GM23338 (cell line): ENCODE results near the gene UBXN4. TPM values are rescaled to one million over a fixed set of nuclear protein-coding genes. Genes with fewer than 3 reads are reported as not detected.

Experiments
- ATAC-seq: fragments of 200-7000 bp; cut with Tn5 transposase; 3 replicates; pipeline ENCODE4 v1.9.1; 2020
- DNase-seq: peaks from one replicate; pipeline ENCODE4 v3.0.0-alpha.2; 2015; ENCODE audit warnings: low spot score
- H2AFZ ChIP-seq: fragments of 200-600 bp; sonication (generic); 2 replicates; pipeline ENCODE4 v1.8.0; 2016; ENCODE audit warnings: antibody characterized with exemption, mild to moderate bottlenecking, moderate library complexity
- H3F3A ChIP-seq: fragments of 200-600 bp; sonication (generic); replicated peaks from 2 replicates; pipeline ENCODE4 v1.8.0; 2017; ENCODE audit warnings: antibody characterized with exemption, mixed run types, low read depth
- H3K27ac ChIP-seq: fragments of 200-600 bp; sonication (generic); 2 replicates; pipeline ENCODE4 v1.6.1; 2016; ENCODE audit warnings: low read depth
- H3K27me3 ChIP-seq: fragments of 200-600 bp; sonication (generic); 2 replicates; pipeline ENCODE4 v1.8.0; 2016; ENCODE audit warnings: mild to moderate bottlenecking, mixed run types, moderate library complexity; ENCODE audit not compliant: insufficient read depth
- H3K36me3 ChIP-seq: fragments of 200-600 bp; sonication (generic); 2 replicates; pipeline ENCODE4 v1.8.0; 2016; ENCODE audit warnings: mild to moderate bottlenecking; ENCODE audit not compliant: insufficient read depth
- H3K4me1 ChIP-seq: fragments of 200-600 bp; sonication (generic); 2 replicates; pipeline ENCODE4 v1.8.0; 2016; ENCODE audit warnings: mild to moderate bottlenecking, moderate library complexity; ENCODE audit not compliant: insufficient read depth
- H3K4me2 ChIP-seq: fragments of 200-600 bp; sonication (generic); 2 replicates; pipeline ENCODE4 v1.7.1; 2017; ENCODE audit warnings: mixed run types
- H3K4me3 ChIP-seq: fragments of 200-600 bp; sonication (generic); 2 replicates; pipeline ENCODE4 v1.6.1; 2016; ENCODE audit warnings: mixed run types
- H3K79me2 ChIP-seq: fragments of 200-600 bp; sonication (generic); replicated peaks from 2 replicates; pipeline ENCODE4 v1.8.0; 2017; ENCODE audit warnings: mild to moderate bottlenecking; ENCODE audit not compliant: insufficient read depth
- H3K9me2 ChIP-seq: fragments of 200-600 bp; sonication (generic); 2 replicates; pipeline ENCODE4 v1.8.0; 2017; ENCODE audit not compliant: insufficient read depth
- H4K20me1 ChIP-seq: fragments of 200-600 bp; sonication (generic); replicated peaks from 2 replicates; pipeline ENCODE4 v1.8.0; 2017; ENCODE audit warnings: mild to moderate bottlenecking; ENCODE audit not compliant: insufficient read depth
- H3K27ac Mint-ChIP-seq: 2 replicates; pipeline ENCODE4 v1.8.0; 2020; ENCODE audit warnings: inconsistent platforms, mild to moderate bottlenecking, moderate library complexity, mixed read lengths
- H3K27me3 Mint-ChIP-seq: 3 replicates; pipeline ENCODE4 v1.8.0; 2022; ENCODE audit warnings: low read depth, mild to moderate bottlenecking, moderate library complexity, mixed read lengths, inconsistent platforms; ENCODE audit not compliant: insufficient read depth, poor library complexity
- H3K36me3 Mint-ChIP-seq: 3 replicates; pipeline ENCODE4 v1.8.0; 2021; ENCODE audit warnings: low read depth, mild to moderate bottlenecking, inconsistent platforms, moderate library complexity, mixed read lengths
- H3K4me1 Mint-ChIP-seq: 3 replicates; pipeline ENCODE4 v1.8.0; 2020; ENCODE audit warnings: mild to moderate bottlenecking, inconsistent platforms, mixed read lengths
- H3K4me3 Mint-ChIP-seq: 3 replicates; pipeline ENCODE4 v1.8.0; 2021; ENCODE audit warnings: moderate library complexity, mild to moderate bottlenecking, inconsistent platforms, mixed read lengths
- H3K9me3 Mint-ChIP-seq: 3 replicates; pipeline ENCODE4 v1.8.0; 2020; ENCODE audit warnings: moderate library complexity, mild to moderate bottlenecking, inconsistent platforms, mixed read lengths
- CREB1 ChIP-seq: fragments of 250-450 bp; sonication (Bioruptor Pico); IDR thresholded peaks from 2 replicates; pipeline ENCODE4 v1.5.0; 2020; ENCODE audit warnings: low read depth, mild to moderate bottlenecking, moderate library complexity
- CTCF ChIP-seq, 2 experiments: fragments of 200-600 bp in 1 of 2; sonication (generic) in 1 of 2; conservative IDR thresholded peaks; 2 replicates each; pipeline versions ENCODE4 v1.5.1 to v1.6.1; 2016 to 2017; ENCODE audit warnings: antibody characterized with exemption in 2 of 2, low read depth in 2 of 2, mild to moderate bottlenecking in 2 of 2, moderate library complexity in 1 of 2
- EZH2phosphoT487 ChIP-seq: fragments of 200-600 bp; sonication (generic); IDR thresholded peaks from one replicate; pipeline ENCODE4 v1.8.1; 2018; ENCODE audit warnings: antibody characterized with exemption; ENCODE audit not compliant: unreplicated experiment
- ZNF462 ChIP-seq: fragments of 250-450 bp; sonication (Bioruptor Pico); IDR thresholded peaks from 2 replicates; pipeline ENCODE4 v1.5.0; 2020; ENCODE audit warnings: mild to moderate bottlenecking, moderate library complexity
- polyA plus RNA-seq: library from polyadenylated mRNA; unstranded; fragments of >200 nt; fragmentation: Nextera tagmentation; extraction: Ambion mirVana; gene quantifications from 2 replicates; pipeline ENCODE4 v1.2.1, GENCODE V29; 2016
- total RNA-seq: library from RNA; depleted of rRNA; stranded (reverse); fragments of >200 nt; shearing (Covaris generic); gene quantifications from 2 replicates; pipeline ENCODE4 v1.2.3, GENCODE V29; 2014

The UBXN4 gene
- total and polyA plus RNA-seq, 2 experiments from 2014 or later: 57.6 to 226 TPM

GRCh38 chr2:135796606-135797005 is 55.0 kb downstream of the UBXN4 start:
- Histone ChIP-seq H3K4me2 (no peak overlapping the region), H3K4me1 (no peaks in the 10 kb centered on the region), H2AFZ (no peak overlapping the region), H3K27me3 (no peaks in the 10 kb centered on the region), H3K27ac (no peak overlapping the region), H3K36me3 (no peaks in the 10 kb centered on the region), H3K9me2 (no peaks in the 10 kb centered on the region), H3K4me3 (no peak overlapping the region), H3F3A (no peaks in the 10 kb centered on the region), H4K20me1 (no peaks in the 10 kb centered on the region), H3K79me2 (no peaks in the 10 kb centered on the region)
- no peak overlapping the region for H3K27ac Mint-ChIP-seq
- no peak for TF ChIP-seq EZH2phosphoT487
- H3K36me3 Mint-ChIP-seq: peaks cover 14% of the 10 kb centered on the region
- peaks cover 3% of the 10 kb centered on the region for H3K27me3 Mint-ChIP-seq
- DNase-seq: no peak
- H3K4me1 Mint-ChIP-seq: 0 out of 3 replicates have a peak, but pooled peaks cover 5% of the 10 kb centered on the region
- H3K4me3 Mint-ChIP-seq: no peak overlapping the region
- ATAC-seq: no peak
- H3K9me3 Mint-ChIP-seq: peaks cover 25% of the 10 kb centered on the region

GRCh38 chr2:135797497-135798274 is 56.0 kb downstream of the UBXN4 start:
- Mint-ChIP-seq H3K4me1 (0 out of 3 replicates have a peak, but pooled peaks cover 5% of the 10 kb centered on the region), H3K4me3 (no peak overlapping the region)

More at GRCh38 chr2:135797497-135798274, 56.0 kb downstream of the UBXN4 start:
- no peak overlapping the region for H3K27ac ChIP-seq
- no peaks in the 10 kb centered on the region for H3K36me3 ChIP-seq
- H4K20me1 ChIP-seq: no peaks in the 10 kb centered on the region
- Mint-ChIP-seq H3K27me3 (peaks cover 3% of the 10 kb centered on the region), H3K9me3 (peaks cover 36% of the 10 kb centered on the region), H3K27ac (no peak overlapping the region), H3K36me3 (peaks cover 20% of the 10 kb centered on the region)
- no peaks in the 10 kb centered on the region for H3K79me2 ChIP-seq
- ATAC-seq: peak; percentile 93
- H2AFZ ChIP-seq: peak overlapping the region; percentile 93
- H3K9me2 ChIP-seq: no peaks in the 10 kb centered on the region
- H3K4me2 ChIP-seq: no peak overlapping the region
- H3K4me3 ChIP-seq: no peak overlapping the region
- no peaks in the 10 kb centered on the region for H3K4me1 ChIP-seq
- TF ChIP-seq CREB1 (CRISPR knock-in tag) (peak; percentile 45; the same call in 1 of the 2 replicates), CTCF (conservative IDR thresholded peaks at IDR 0.05; ENCODE audit: low read depth in 2 of 2) (peak; percentile 97 to 98), ZNF462 (CRISPR knock-in tag) (no peak)
- DNase-seq: peak; percentile 91
- no peaks in the 10 kb centered on the region for H3K27me3 ChIP-seq
- no peaks in the 10 kb centered on the region for H3F3A ChIP-seq
